Mesenchymal stem cell (in vitro differentiated cells and primary cell): ENCODE data around the gene CD160.
A peak's percentile ranks its signal among the peaks of the same experiment; 100 is the strongest.

Experiments
- DNase-seq: peaks from one replicate; pipeline ENCODE4 v3.0.0-alpha.2; 2013
- H2AFZ ChIP-seq: one replicate; pipeline ENCODE4 v1.6.1; 2013; ENCODE audit warnings: low read depth, mild to moderate bottlenecking, control low read depth, inconsistent platforms, low read length, moderate library complexity
- H2AK5ac ChIP-seq: 2 replicates; pipeline ENCODE4 v1.6.1; 2013; ENCODE audit warnings: low read length, moderate library complexity, mild to moderate bottlenecking, inconsistent platforms; ENCODE audit not compliant: severe bottlenecking
- H2BK120ac ChIP-seq: one replicate; pipeline ENCODE4 v1.6.1; 2013; ENCODE audit warnings: low read depth, mild to moderate bottlenecking, inconsistent platforms, low read length, moderate library complexity
- H2BK12ac ChIP-seq, 2 experiments: one replicate each; pipeline ENCODE4 v1.6.1; 2013; ENCODE audit warnings: inconsistent platforms in 2 of 2, low read length in 2 of 2, mild to moderate bottlenecking in 2 of 2, moderate library complexity in 2 of 2, control low read depth in 1 of 2
- H2BK15ac ChIP-seq: one replicate; pipeline ENCODE4 v1.6.1; 2013; ENCODE audit warnings: mild to moderate bottlenecking, low read depth, inconsistent platforms; ENCODE audit not compliant: poor library complexity, severe bottlenecking
- H2BK5ac ChIP-seq: 2 replicates; pipeline ENCODE4 v1.6.1; 2013; ENCODE audit warnings: low read depth, mild to moderate bottlenecking, low read length, control low read depth, inconsistent platforms; ENCODE audit not compliant: poor library complexity, severe bottlenecking
- H3K14ac ChIP-seq, 2 experiments: one replicate each; pipeline ENCODE4 v1.6.1; 2013; ENCODE audit warnings: inconsistent platforms in 2 of 2, low read length in 2 of 2, control low read depth in 1 of 2, mild to moderate bottlenecking in 1 of 2, moderate library complexity in 1 of 2
- H3K18ac ChIP-seq, 2 experiments: one replicate each; pipeline ENCODE4 v1.6.1; 2013; ENCODE audit warnings: inconsistent platforms in 2 of 2, low read length in 2 of 2, control low read depth in 1 of 2, low read depth in 1 of 2, mild to moderate bottlenecking in 1 of 2
- H3K23ac ChIP-seq, 2 experiments: one replicate each; pipeline ENCODE4 v1.6.1; 2013; ENCODE audit warnings: inconsistent platforms in 2 of 2, low read length in 2 of 2, mild to moderate bottlenecking in 2 of 2, moderate library complexity in 2 of 2, control low read depth in 1 of 2
- H3K27ac ChIP-seq: 2 replicates; pipeline ENCODE4 v1.5.1; 2013; ENCODE audit warnings: mild to moderate bottlenecking, moderate library complexity, low read length, control low read depth, inconsistent platforms; ENCODE audit not compliant: poor library complexity, severe bottlenecking
- H3K27me3 ChIP-seq, 2 experiments: 2 replicates each; pipeline versions ENCODE4 v1.6.1 to v1.7.0; 2013; ENCODE audit warnings: low read length in 2 of 2, mild to moderate bottlenecking in 2 of 2, moderate library complexity in 2 of 2, control low read depth in 1 of 2, inconsistent platforms in 1 of 2; ENCODE audit not compliant: control insufficient read depth in 1 of 2, insufficient read depth in 1 of 2
- H3K36me3 ChIP-seq, 2 experiments: 2 replicates each; pipeline versions ENCODE4 v1.6.1 to v1.7.0; 2013; ENCODE audit warnings: low read length in 2 of 2, control low read depth in 1 of 2, inconsistent platforms in 1 of 2, low read depth in 1 of 2, mild to moderate bottlenecking in 1 of 2; ENCODE audit not compliant: insufficient read depth in 2 of 2, control insufficient read depth in 1 of 2
- H3K4ac ChIP-seq, 2 experiments: one replicate each; pipeline ENCODE4 v1.6.1; 2013; ENCODE audit warnings: inconsistent platforms in 2 of 2, low read length in 2 of 2, mild to moderate bottlenecking in 2 of 2, moderate library complexity in 2 of 2, control low read depth in 1 of 2, low read depth in 1 of 2
- H3K4me1 ChIP-seq: 2 replicates; pipeline ENCODE4 v1.6.1; 2013; ENCODE audit warnings: low read depth, low read length, control low read depth; ENCODE audit not compliant: control insufficient read depth, insufficient read depth
- H3K4me2 ChIP-seq: 2 replicates; pipeline ENCODE4 v1.6.1; 2013; ENCODE audit warnings: low read length, mild to moderate bottlenecking, inconsistent platforms; ENCODE audit not compliant: poor library complexity, severe bottlenecking
- H3K4me3 ChIP-seq, 2 experiments: 2 replicates each; pipeline versions ENCODE4 v1.5.1 to v1.7.0; 2013; ENCODE audit warnings: low read length in 2 of 2, mild to moderate bottlenecking in 2 of 2, control low read depth in 1 of 2, low read depth in 1 of 2; ENCODE audit not compliant: insufficient read depth in 1 of 2
- H3K79me1 ChIP-seq: replicated peaks from 2 replicates; pipeline ENCODE4 v1.6.1; 2013; ENCODE audit warnings: mild to moderate bottlenecking, control low read depth, low read length, inconsistent platforms; ENCODE audit not compliant: poor library complexity, severe bottlenecking
- H3K9ac ChIP-seq: 2 replicates; pipeline ENCODE4 v1.7.0; 2013; ENCODE audit warnings: mild to moderate bottlenecking, low read length, moderate library complexity
- H3K9me3 ChIP-seq: 2 replicates; pipeline ENCODE4 v1.7.0; 2013; ENCODE audit warnings: mild to moderate bottlenecking, low read length; ENCODE audit not compliant: control insufficient read depth
- H4K8ac ChIP-seq: one replicate; pipeline ENCODE4 v1.6.1; 2013; ENCODE audit warnings: inconsistent platforms, mild to moderate bottlenecking, low read length, moderate library complexity
- H4K91ac ChIP-seq: one replicate; pipeline ENCODE4 v1.6.1; 2013; ENCODE audit warnings: mild to moderate bottlenecking, low read length, inconsistent platforms
- WGBS: methylation state at CpG from one replicate; pipeline ENCODE4 v1.1.7; 2013; ENCODE audit warnings: mixed read lengths; 5-methylcytosine and 5-hydroxymethylcytosine counted together

The CD160 gene

DNA sequence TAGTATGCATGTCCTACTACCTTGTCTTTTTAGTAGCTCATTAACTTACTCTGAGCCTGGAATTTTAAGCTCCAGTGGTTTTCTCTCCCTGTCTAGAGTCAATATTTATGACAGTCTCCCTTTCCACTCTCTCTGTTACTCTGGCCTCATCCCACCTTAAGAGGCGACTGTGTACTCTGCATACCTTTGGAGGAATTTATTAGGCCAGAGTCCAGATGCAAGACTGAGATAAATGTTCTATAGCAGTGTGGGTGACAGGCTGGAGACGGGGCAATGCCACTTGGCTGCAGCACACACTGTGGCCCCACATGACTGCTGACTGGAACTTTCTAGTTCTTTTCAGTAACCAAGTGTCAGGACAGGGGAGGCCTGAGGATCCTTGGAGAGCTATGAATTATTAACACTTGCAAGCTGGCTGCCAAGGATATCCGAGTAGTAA, 8.1 kb upstream of the CD160 start:
- no peaks in the 10 kb centered on the region for H3K79me1 ChIP-seq
- no peak overlapping the region for H4K8ac ChIP-seq
- 50% methylated on average over 3 of the region's 3 CpGs for whole genome bisulfite sequencing
- H3K27ac ChIP-seq: peak overlapping the region; percentile 94
- H3K27me3 ChIP-seq: no peaks in the 10 kb centered on the region
- no peak overlapping the region for H3K9ac ChIP-seq
- H2BK120ac ChIP-seq: no peak overlapping the region
- H3K9me3 ChIP-seq: no peaks in the 10 kb centered on the region
- peak overlapping the region; percentile 1 for H3K4me2 ChIP-seq
- no peak overlapping the region for H3K14ac ChIP-seq
- no peak overlapping the region for H2BK5ac ChIP-seq
- H3K4me1 ChIP-seq: peaks cover 29% of the 10 kb centered on the region
- no peak overlapping the region for H2AK5ac ChIP-seq
- H3K18ac ChIP-seq: no peak overlapping the region
- no peak overlapping the region for H4K91ac ChIP-seq
- H3K4ac ChIP-seq: no peak overlapping the region
- no peak overlapping the region for H2BK15ac ChIP-seq
- H3K4me3 ChIP-seq: no peak overlapping the region
- DNase-seq: no peak
- H2BK12ac ChIP-seq: no peak overlapping the region
- no peak overlapping the region for H2AFZ ChIP-seq
- H3K36me3 ChIP-seq: no peaks in the 10 kb centered on the region
- H3K23ac ChIP-seq: no peak overlapping the region

DNA sequence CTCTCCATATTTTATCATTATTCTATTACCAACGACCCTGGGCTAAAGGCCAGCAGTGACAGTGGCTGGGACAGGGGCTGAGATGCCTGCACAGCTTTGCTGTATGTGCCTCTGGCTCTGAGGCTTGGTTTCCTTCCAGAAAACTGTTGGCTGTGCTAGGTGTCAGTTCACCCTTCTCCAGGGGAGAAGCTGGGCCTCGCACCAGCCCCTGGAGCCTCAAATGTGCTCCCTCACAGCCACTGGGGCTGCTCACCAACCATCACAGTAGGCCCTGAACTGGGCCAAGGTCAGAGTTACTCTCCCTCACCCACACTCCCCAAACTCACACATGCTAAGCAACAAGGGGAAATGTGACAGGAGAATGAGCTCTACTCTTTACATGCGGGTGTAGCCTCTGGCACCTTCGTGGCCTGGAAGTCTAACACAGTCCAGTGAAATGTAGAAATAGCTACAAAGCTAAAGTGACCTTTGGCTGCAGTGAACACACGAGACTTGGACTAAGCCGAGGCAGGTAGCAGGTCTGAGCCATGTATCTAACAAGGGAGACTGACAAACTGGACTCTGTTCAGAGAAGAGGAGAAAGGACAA, 4.7 kb upstream of the CD160 start:
- Histone ChIP-seq H3K9me3 (no peaks in the 10 kb centered on the region), H3K4me1 (peaks cover 20% of the 10 kb centered on the region), H2BK12ac (no peak overlapping the region), H3K4ac (no peak overlapping the region), H3K36me3 (no peaks in the 10 kb centered on the region), H4K8ac (no peak overlapping the region), H3K79me1 (no peaks in the 10 kb centered on the region), H2BK15ac (no peak overlapping the region), H3K4me2 (no peak overlapping the region), H2BK5ac (no peak overlapping the region), H2AK5ac (peak overlapping the region; percentile 63), H2AFZ (no peak overlapping the region), H3K23ac (no peak overlapping the region), H2BK120ac (no peak overlapping the region), H3K18ac (no peak overlapping the region), H3K27me3 (no peaks in the 10 kb centered on the region), H3K9ac (no peak overlapping the region), H3K14ac (peak overlapping the region in 1 of 2 experiments; percentile 64), H3K4me3 (no peak overlapping the region), H3K27ac (peak overlapping the region; percentile 1), H4K91ac (no peak overlapping the region)
- no peak for DNase-seq
- WGBS: 93% methylated on average over 6 of the region's 6 CpGs

DNA sequence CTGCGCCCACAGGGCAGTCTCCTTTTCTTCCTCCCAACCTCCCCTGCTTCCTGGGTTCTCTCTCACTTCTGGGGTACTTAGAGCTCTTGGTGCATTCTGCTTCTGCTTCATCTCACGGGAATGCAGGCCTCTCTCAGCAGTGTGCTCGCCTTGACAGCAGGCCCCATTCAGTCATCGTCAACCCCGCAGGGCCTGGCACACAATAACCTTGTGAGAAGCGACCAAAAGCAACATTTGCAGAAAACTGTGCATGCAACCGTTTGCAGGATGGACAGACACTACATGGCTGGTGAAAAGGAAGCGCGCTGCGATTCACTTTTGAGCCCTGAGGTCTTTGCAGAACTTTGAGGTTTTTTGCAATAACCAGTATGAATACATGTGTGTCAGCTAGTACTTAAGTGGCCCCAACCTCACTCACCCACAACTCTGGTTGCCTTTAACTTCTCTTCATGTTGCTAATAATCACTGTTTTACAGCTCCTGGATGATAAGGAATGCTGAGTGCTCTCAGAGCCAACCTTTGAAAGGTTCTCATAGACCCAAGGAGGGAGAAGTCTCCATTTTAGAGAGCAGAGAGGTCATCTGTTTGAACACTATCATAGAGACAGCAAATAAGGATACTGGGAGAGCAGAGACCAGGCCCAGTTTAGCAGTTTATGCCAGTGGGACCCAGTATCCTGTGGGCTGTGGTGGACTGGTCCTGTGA, 2.5 kb upstream of the CD160 start:
- no peaks in the 10 kb centered on the region for H3K9me3 ChIP-seq
- no peak overlapping the region for H3K4me3 ChIP-seq
- H2BK5ac ChIP-seq: no peak overlapping the region
- no peaks in the 10 kb centered on the region for H3K79me1 ChIP-seq
- H4K8ac ChIP-seq: no peak overlapping the region
- 57% methylated on average over 7 of the region's 10 CpGs for WGBS
- DNase-seq: no peak
- H3K4me2 ChIP-seq: no peak overlapping the region
- H3K14ac ChIP-seq: no peak overlapping the region
- H3K4ac ChIP-seq: no peak overlapping the region
- H2AK5ac ChIP-seq: peak overlapping the region; percentile 13
- H2BK12ac ChIP-seq: no peak overlapping the region
- H3K23ac ChIP-seq: no peak overlapping the region
- no peak overlapping the region for H3K18ac ChIP-seq
- H4K91ac ChIP-seq: no peak overlapping the region
- peaks cover 32% of the 10 kb centered on the region for H3K4me1 ChIP-seq
- no peaks in the 10 kb centered on the region for H3K27me3 ChIP-seq
- H3K9ac ChIP-seq: no peak overlapping the region
- no peak overlapping the region for H2BK120ac ChIP-seq
- no peak overlapping the region for H2BK15ac ChIP-seq
- H3K27ac ChIP-seq: peak overlapping the region; percentile 45
- H3K36me3 ChIP-seq: no peaks in the 10 kb centered on the region
- no peak overlapping the region for H2AFZ ChIP-seq

DNA sequence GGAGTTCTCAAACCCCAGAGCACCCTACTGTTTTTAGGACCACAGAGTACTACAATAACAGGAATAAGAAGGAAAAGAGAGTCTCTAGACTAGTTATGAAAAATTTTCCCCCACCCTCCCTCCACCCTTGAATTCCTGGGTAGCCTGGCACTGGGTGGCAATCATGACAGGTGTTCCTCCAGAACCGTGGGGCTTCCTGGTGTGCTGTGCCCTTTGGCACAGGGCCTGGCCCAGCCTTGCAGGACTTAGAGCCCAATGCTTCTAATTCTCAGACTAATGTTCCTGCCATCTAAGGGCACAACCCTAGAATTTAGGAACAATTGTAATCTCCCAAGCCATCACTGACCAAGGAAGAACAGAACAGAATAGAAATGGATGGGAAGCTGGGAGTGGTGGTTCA, 1.5 kb upstream of the CD160 start:
- Histone ChIP-seq H2AFZ (no peak overlapping the region), H3K4me1 (peaks cover 29% of the 10 kb centered on the region), H4K8ac (no peak overlapping the region), H2BK15ac (no peak overlapping the region), H3K79me1 (no peaks in the 10 kb centered on the region), H3K9me3 (no peaks in the 10 kb centered on the region), H3K4me3 (no peak overlapping the region), H3K9ac (no peak overlapping the region), H3K27me3 (no peaks in the 10 kb centered on the region), H3K36me3 (no peaks in the 10 kb centered on the region), H3K4me2 (no peak overlapping the region), H3K14ac (no peak overlapping the region), H3K27ac (no peak overlapping the region), H4K91ac (no peak overlapping the region), H2BK120ac (no peak overlapping the region), H2BK12ac (no peak overlapping the region), H3K23ac (no peak overlapping the region), H2AK5ac (peak overlapping the region; percentile 79), H2BK5ac (no peak overlapping the region), H3K18ac (no peak overlapping the region), H3K4ac (no peak overlapping the region)
- DNase-seq: no peak
- 79% methylated on average over 1 of the region's 1 CpG for WGBS
